B cell (primary cell): ENCODE data around the gene DENND2A. TPM values are rescaled to one million over a fixed set of nuclear protein-coding genes. Genes with fewer than 3 reads are reported as not detected.
"Not testable (repeated sequence)": the region's sequence is repeated elsewhere in the genome, so short reads cannot be mapped to it uniquely, and the experiment has no call there.

ENCODE experiments used
- ATAC-seq: fragments of 200-7000 bp; cut with Tn5 transposase; one replicate; pipeline ENCODE4 v1.10.0; 2021; ENCODE audit warnings: low read depth, mild to moderate bottlenecking, moderate number of reproducible peaks, moderate library complexity
- CTCF ChIA-PET: fragments of 350-600 bp; sonication (Branson Sonifier 250); formaldehyde crosslinking; loops from one replicate; lab custom pipeline; 2021; ENCODE audit warnings: antibody characterized with exemption, inconsistent platforms; lab: Charles Lee
- POLR2A ChIA-PET: fragments of 350-600 bp; sonication (Branson Sonifier 250); formaldehyde crosslinking; loops from one replicate; lab custom pipeline; 2021; ENCODE audit warnings: antibody characterized with exemption; lab: Charles Lee
- DNase-seq: peaks from one replicate; pipeline ENCODE4 v3.0.0; 2013
- H2AFZ ChIP-seq: 2 replicates; pipeline ENCODE4 v1.6.1; 2012; ENCODE audit warnings: mild to moderate bottlenecking, low read depth, low read length; ENCODE audit not compliant: insufficient read depth, poor library complexity, severe bottlenecking
- H3K27ac ChIP-seq, 2 donors: 1 replicate in 1 of 2; 2 replicates in 1 of 2; pipeline ENCODE4 v1.5.1; 2012 to 2013; ENCODE audit warnings: low read length in 2 of 2, mild to moderate bottlenecking in 2 of 2, moderate library complexity in 1 of 2
- H3K27me3 ChIP-seq, 4 experiments: fragments of 200-600 bp in 1 of 4; sonication (generic) in 1 of 4; replicated peaks in 1 of 4; 1 replicate in 2 of 4; 2 replicates in 2 of 4; pipeline versions ENCODE4 v1.6.1 to v1.7.0; 2013 to 2016; ENCODE audit warnings: low read length in 3 of 4, mild to moderate bottlenecking in 2 of 4, mixed read lengths in 1 of 4, moderate library complexity in 1 of 4; ENCODE audit not compliant: insufficient read depth in 4 of 4, control insufficient read depth in 3 of 4; ENCODE audit errors: control extremely low read depth in 1 of 4
- H3K36me3 ChIP-seq, 2 experiments: replicated peaks in 1 of 2; 1 replicate in 1 of 2; 2 replicates in 1 of 2; pipeline versions ENCODE4 v1.6.1 to v1.7.1; 2013; ENCODE audit warnings: low read length in 1 of 2; ENCODE audit not compliant: insufficient read depth in 2 of 2, control insufficient read depth in 1 of 2; ENCODE audit errors: control extremely low read depth in 1 of 2, extremely low read depth in 1 of 2
- H3K4me1 ChIP-seq, 2 donors: fragments of 200-600 bp in 1 of 2; sonication (generic) in 1 of 2; 1 replicate in 1 of 2; 2 replicates in 1 of 2; pipeline versions ENCODE4 v1.5.1 to v1.6.1; 2013 to 2017; ENCODE audit warnings: low read length in 2 of 2; ENCODE audit not compliant: control insufficient read depth in 2 of 2, insufficient read depth in 2 of 2
- H3K4me2 ChIP-seq: replicated peaks from 2 replicates; pipeline ENCODE3; 2012; ENCODE audit warnings: mild to moderate bottlenecking, low read depth, low read length; ENCODE audit not compliant: poor library complexity, severe bottlenecking
- H3K4me3 ChIP-seq, 5 experiments: fragments of 200-600 bp in 1 of 5; sonication (generic) in 1 of 5; 1 replicate in 3 of 5; 2 replicates in 2 of 5; pipeline versions ENCODE4 v1.5.1 to v1.7.0; 2011 to 2016; ENCODE audit warnings: low read length in 4 of 5, mild to moderate bottlenecking in 4 of 5, low read depth in 2 of 5, control low read depth in 1 of 5, moderate library complexity in 1 of 5; ENCODE audit not compliant: insufficient read depth in 1 of 5; ENCODE audit errors: control extremely low read depth in 1 of 5, extremely low read depth in 1 of 5
- H3K79me2 ChIP-seq: fragments of 200-600 bp; sonication (generic); one replicate; pipeline ENCODE4 v1.6.0; 2016; ENCODE audit warnings: low read length; ENCODE audit not compliant: control insufficient read depth, insufficient read depth
- H3K9ac ChIP-seq: fragments of 200-600 bp; sonication (generic); 2 replicates; pipeline ENCODE4 v1.6.1; 2017; ENCODE audit warnings: mild to moderate bottlenecking, low read length, moderate library complexity
- H3K9me3 ChIP-seq, 3 donors: one replicate each; pipeline versions ENCODE4 v1.6.1 to v1.7.1; 2013; ENCODE audit warnings: low read length in 2 of 3; ENCODE audit not compliant: control insufficient read depth in 2 of 3, insufficient read depth in 1 of 3; ENCODE audit errors: control extremely low read depth in 1 of 3
- H4K20me1 ChIP-seq: 2 replicates; pipeline ENCODE4 v1.6.0; 2012; ENCODE audit warnings: mild to moderate bottlenecking, low read length; ENCODE audit not compliant: insufficient read depth, control insufficient read depth, poor library complexity, severe bottlenecking
- H3K27ac Mint-ChIP-seq: one replicate; pipeline ENCODE4 v1.8.0; 2021; ENCODE audit warnings: mixed read lengths
- H3K27me3 Mint-ChIP-seq: one replicate; pipeline ENCODE4 v1.8.0; 2021; ENCODE audit warnings: mixed read lengths
- H3K4me1 Mint-ChIP-seq: one replicate; pipeline ENCODE4 v1.8.0; 2021; ENCODE audit warnings: mixed read lengths
- H3K4me3 Mint-ChIP-seq: one replicate; pipeline ENCODE4 v1.8.0; 2021; ENCODE audit warnings: mixed read lengths
- H3K9me3 Mint-ChIP-seq: one replicate; pipeline ENCODE4 v1.8.0; 2022; ENCODE audit warnings: mixed read lengths; ENCODE audit not compliant: insufficient read depth
- EZH2 ChIP-seq: IDR thresholded peaks from 2 replicates; pipeline ENCODE4 v1.6.1; 2012; ENCODE audit warnings: borderline replicate concordance, low read depth, mild to moderate bottlenecking, moderate library complexity, low read length; ENCODE audit not compliant: insufficient read depth, poor library complexity, severe bottlenecking
- WGBS: methylation state at CpG from one replicate; pipeline ENCODE4 v1.1.5; 2013; ENCODE audit warnings: missing lambda C conversion rate; ENCODE audit not compliant: insufficient coverage; 5-methylcytosine and 5-hydroxymethylcytosine counted together
- intact Hi-C: fragments of 100-400 bp; cut with micrococcal nuclease; formaldehyde crosslinking; loops from one replicate; pipeline ENCODE4 v1.10.0; 2022
- polyA plus RNA-seq: library from polyadenylated mRNA; depleted of rRNA; stranded (reverse); fragments of >200 nt; gene quantifications from 2 replicates; pipeline ENCODE4 v1.2.3, GENCODE V29; 2012
- total RNA-seq, 2 donors: library from RNA; stranded (reverse); fragments of 120-200 nt in 1 of 2; gene quantifications; 1 replicate in 1 of 2; 2 replicates in 1 of 2; pipeline versions ENCODE4 v1.2.3 to v1.2.4, GENCODE V29; 2013 to 2022
- TF ChIP-seq, protein P1 (sequence below): fragments of 200-600 bp; IDR thresholded peaks from one replicate; pipeline ENCODE4 v1.8.0; 2022; ENCODE audit warnings: antibody characterized with exemption, mild to moderate bottlenecking

DENND2A gene
- total and polyA plus RNA-seq, 2 donors (not counting 1 experiment from before 2014, with no cell fraction given) = 0.31 TPM; not detected in 1

- CTCF ChIA-PET = interaction anchor here (0.6 kb wide), 1 partner anchor 525 kb away, joined by 3 read pairs; no protein-coding TSS in a partner anchor
- Histone ChIP-seq H3K9ac (no peak overlapping the region), H3K4me3 (no peak overlapping the region), H3K4me1 (no peaks in the 10 kb centered on the region), H2AFZ (no peak overlapping the region), H3K27ac (no peak overlapping the region), H4K20me1 (no peaks in the 10 kb centered on the region), H3K4me2 (no peak overlapping the region), H3K79me2 (no peaks in the 10 kb centered on the region), H3K27me3 (no peaks in the 10 kb centered on the region), H3K36me3 (no peaks in the 10 kb centered on the region), H3K9me3 (no peaks in the 10 kb centered on the region)
- DNase-seq (no peak), ATAC-seq (no peak)
- 69% methylated on average over 3 of the region's 5 CpGs for WGBS
- Mint-ChIP-seq H3K4me3 (no peak overlapping the region), H3K27ac (no peak overlapping the region), H3K9me3 (no peaks in the 10 kb centered on the region), H3K4me1 (no peaks in the 10 kb centered on the region), H3K27me3 (peaks cover 3% of the 10 kb centered on the region)
- POLR2A ChIA-PET = no interaction called here
- intact Hi-C loops = no loop called here
- TF ChIP-seq EZH2 = no peak
- TF ChIP-seq, protein P1, sequence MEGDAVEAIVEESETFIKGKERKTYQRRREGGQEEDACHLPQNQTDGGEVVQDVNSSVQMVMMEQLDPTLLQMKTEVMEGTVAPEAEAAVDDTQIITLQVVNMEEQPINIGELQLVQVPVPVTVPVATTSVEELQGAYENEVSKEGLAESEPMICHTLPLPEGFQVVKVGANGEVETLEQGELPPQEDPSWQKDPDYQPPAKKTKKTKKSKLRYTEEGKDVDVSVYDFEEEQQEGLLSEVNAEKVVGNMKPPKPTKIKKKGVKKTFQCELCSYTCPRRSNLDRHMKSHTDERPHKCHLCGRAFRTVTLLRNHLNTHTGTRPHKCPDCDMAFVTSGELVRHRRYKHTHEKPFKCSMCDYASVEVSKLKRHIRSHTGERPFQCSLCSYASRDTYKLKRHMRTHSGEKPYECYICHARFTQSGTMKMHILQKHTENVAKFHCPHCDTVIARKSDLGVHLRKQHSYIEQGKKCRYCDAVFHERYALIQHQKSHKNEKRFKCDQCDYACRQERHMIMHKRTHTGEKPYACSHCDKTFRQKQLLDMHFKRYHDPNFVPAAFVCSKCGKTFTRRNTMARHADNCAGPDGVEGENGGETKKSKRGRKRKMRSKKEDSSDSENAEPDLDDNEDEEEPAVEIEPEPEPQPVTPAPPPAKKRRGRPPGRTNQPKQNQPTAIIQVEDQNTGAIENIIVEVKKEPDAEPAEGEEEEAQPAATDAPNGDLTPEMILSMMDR = no peak
These were observed 133.7 kb downstream of the DENND2A start for GRCh38 chr7:140506788-140507464.

- no peak overlapping the region for H3K4me3 ChIP-seq
- peaks cover 3% of the 10 kb centered on the region for H3K27me3 Mint-ChIP-seq
- no peaks in the 10 kb centered on the region for H3K4me1 Mint-ChIP-seq
- H4K20me1 ChIP-seq = no peaks in the 10 kb centered on the region
- no peaks in the 10 kb centered on the region for H3K9me3 ChIP-seq
- H3K27ac Mint-ChIP-seq = no peak overlapping the region
- TF ChIP-seq EZH2 = no peak
- no peak for DNase-seq
- H3K79me2 ChIP-seq = no peaks in the 10 kb centered on the region
- no peak overlapping the region for H3K27ac ChIP-seq
- intact Hi-C loops = no loop called here
- H3K9ac ChIP-seq = no peak overlapping the region
- POLR2A ChIA-PET = no interaction called here
- no peak for ATAC-seq
- WGBS = 94% methylated on average over 5 of the region's 5 CpGs
- CTCF ChIA-PET = interaction anchor here (1.5 to 2.0 kb wide), 2 partner anchors 16 to 152 kb away, joined by 4 to 7 read pairs; no protein-coding TSS in a partner anchor
- no peaks in the 10 kb centered on the region for H3K27me3 ChIP-seq
- no peaks in the 10 kb centered on the region for H3K9me3 Mint-ChIP-seq
- no peaks in the 10 kb centered on the region for H3K36me3 ChIP-seq
- no peaks in the 10 kb centered on the region for H3K4me1 ChIP-seq
- H3K4me2 ChIP-seq = no peak overlapping the region
- H2AFZ ChIP-seq = no peak overlapping the region
- H3K4me3 Mint-ChIP-seq = no peak overlapping the region
These were observed 138.6 kb downstream of the DENND2A start for GRCh38 chr7:140501966-140502365.

DNA sequence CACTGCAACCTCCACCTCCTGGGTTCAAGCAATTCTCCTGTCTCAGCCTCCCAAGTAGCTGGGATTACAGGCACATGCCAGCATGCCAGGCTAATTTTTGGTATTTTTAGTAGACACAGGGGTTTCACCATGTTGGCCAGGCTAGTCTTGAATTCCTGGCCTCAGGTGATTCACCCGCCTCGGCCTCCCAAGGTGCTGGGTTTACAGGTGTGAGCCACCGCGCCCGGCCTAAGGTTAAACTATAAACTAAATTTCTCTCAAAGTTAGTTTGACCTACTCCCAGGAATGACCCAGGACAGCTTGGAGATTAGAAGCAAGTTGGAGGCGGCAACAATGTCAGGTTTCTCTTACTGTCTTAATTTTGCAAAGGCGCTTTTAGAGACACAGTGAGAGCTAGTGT, 142.8 kb downstream of the DENND2A start:
- H3K79me2 ChIP-seq, H3K27ac ChIP-seq, ATAC-seq, H3K4me2 ChIP-seq, CTCF ChIA-PET, H3K4me1 ChIP-seq, H3K9ac ChIP-seq, H4K20me1 ChIP-seq, H3K9me3 ChIP-seq, H3K9me3 Mint-ChIP-seq, H3K36me3 ChIP-seq, H3K4me1 Mint-ChIP-seq, H3K27me3 Mint-ChIP-seq, DNase-seq, H3K27me3 ChIP-seq, H2AFZ ChIP-seq, H3K4me3 Mint-ChIP-seq, H3K27ac Mint-ChIP-seq, intact Hi-C loops, H3K4me3 ChIP-seq: not testable (repeated sequence)
- WGBS = no CpG with 5 or more reads among the region's 7 CpGs
- POLR2A ChIA-PET = interaction anchor here (0.6 to 0.7 kb wide), 2 partner anchors 8 to 198 kb away, joined by 3 read pairs; no protein-coding TSS in a partner anchor
